Measurements from ENCODE around the gene TYSND1. TPM values are rescaled to one million over a fixed set of nuclear protein-coding genes. Genes with fewer than 3 reads are reported as not detected.
"Not testable (repeated sequence)": the region's sequence is repeated elsewhere in the genome, so short reads cannot be mapped to it uniquely, and the experiment has no call there.

Gene TYSND1
- total RNA-seq, 1 donor from 2014 or later = 11.9 TPM

- H3K36me3 ChIP-seq (ENCODE audit: control insufficient read depth, insufficient read depth, low read length) = no peaks in the 10 kb centered on the region
- no peak for TF ChIP-seq CTCF (IDR thresholded peaks at IDR 0.05; ENCODE audit: insufficient read depth, low read length, poor library complexity, severe bottlenecking)
- no peak for DNase-seq (ENCODE audit: low read depth)
- no peaks in the 10 kb centered on the region for H3K27me3 ChIP-seq (ENCODE audit: control insufficient read depth, insufficient read depth, low read length)
- H3K4me3 ChIP-seq (ENCODE audit: low read depth, low read length) = no peak overlapping the region
These were observed 44.1 kb upstream of the TYSND1 start for GRCh38 chr10:70190581-70190980.

- Histone ChIP-seq H3K36me3 (ENCODE audit: control insufficient read depth, insufficient read depth, low read length) (no peaks in the 10 kb centered on the region), H3K4me3 (ENCODE audit: low read depth, low read length) (no peak overlapping the region), H3K27me3 (ENCODE audit: control insufficient read depth, insufficient read depth, low read length) (no peaks in the 10 kb centered on the region)
- no peak for TF ChIP-seq CTCF (IDR thresholded peaks at IDR 0.05; ENCODE audit: insufficient read depth, low read length, poor library complexity, severe bottlenecking)
- DNase-seq (ENCODE audit: low read depth) = no peak
These were observed 43.6 kb upstream of the TYSND1 start for GRCh38 chr10:70190102-70190501.

- no peak for DNase-seq (ENCODE audit: low read depth)
- no peaks in the 10 kb centered on the region for H3K27me3 ChIP-seq (ENCODE audit: control insufficient read depth, insufficient read depth, low read length)
- TF ChIP-seq CTCF (IDR thresholded peaks at IDR 0.05; ENCODE audit: insufficient read depth, low read length, poor library complexity, severe bottlenecking) = no peak
- H3K36me3 ChIP-seq (ENCODE audit: control insufficient read depth, insufficient read depth, low read length) = no peaks in the 10 kb centered on the region
- H3K4me3 ChIP-seq (ENCODE audit: low read depth, low read length) = no peak overlapping the region
These were observed 42.3 kb upstream of the TYSND1 start for GRCh38 chr10:70188768-70189167.

- H3K36me3 ChIP-seq (ENCODE audit: control insufficient read depth, insufficient read depth, low read length) = no peaks in the 10 kb centered on the region
- TF ChIP-seq CTCF (IDR thresholded peaks at IDR 0.05; ENCODE audit: insufficient read depth, low read length, poor library complexity, severe bottlenecking) = no peak
- H3K4me3 ChIP-seq (ENCODE audit: low read depth, low read length) = no peak overlapping the region
- no peak for DNase-seq (ENCODE audit: low read depth)
- H3K27me3 ChIP-seq (ENCODE audit: control insufficient read depth, insufficient read depth, low read length) = no peaks in the 10 kb centered on the region
These were observed 40.1 kb upstream of the TYSND1 start for GRCh38 chr10:70186571-70186970.

- TF ChIP-seq CTCF (IDR thresholded peaks at IDR 0.05; ENCODE audit: insufficient read depth, low read length, poor library complexity, severe bottlenecking) = no peak
- Histone ChIP-seq H3K4me3 (ENCODE audit: low read depth, low read length) (no peak overlapping the region), H3K27me3 (ENCODE audit: control insufficient read depth, insufficient read depth, low read length) (no peaks in the 10 kb centered on the region), H3K36me3 (ENCODE audit: control insufficient read depth, insufficient read depth, low read length) (no peaks in the 10 kb centered on the region)
- DNase-seq (ENCODE audit: low read depth) = no peak
These were observed 39.6 kb upstream of the TYSND1 start for GRCh38 chr10:70186090-70186489.

GRCh38 chr10:70183304-70183703 lies 36.8 kb upstream of the TYSND1 start:
- DNase-seq (ENCODE audit: low read depth) = no peak
- H3K4me3 ChIP-seq (ENCODE audit: low read depth, low read length) = no peak overlapping the region
- H3K36me3 ChIP-seq (ENCODE audit: control insufficient read depth, insufficient read depth, low read length) = no peaks in the 10 kb centered on the region
- TF ChIP-seq CTCF (IDR thresholded peaks at IDR 0.05; ENCODE audit: insufficient read depth, low read length, poor library complexity, severe bottlenecking) = no peak
- H3K27me3 ChIP-seq (ENCODE audit: control insufficient read depth, insufficient read depth, low read length) = no peaks in the 10 kb centered on the region

- not testable (repeated sequence) for H3K36me3 ChIP-seq (ENCODE audit: control insufficient read depth, insufficient read depth, low read length); H3K27me3 ChIP-seq (ENCODE audit: control insufficient read depth, insufficient read depth, low read length); DNase-seq (ENCODE audit: low read depth); H3K4me3 ChIP-seq (ENCODE audit: low read depth, low read length)
These were observed 32.7 kb upstream of the TYSND1 start for GRCh38 chr10:70179209-70179608.

Measured in kidney epithelial cell (primary cell).